Activated CD8-positive, alpha-beta T cell treated with anti-CD3 and anti-CD28 coated beads for 36 hours (primary cell): Measurements from ENCODE around the gene CAV1. TPM values are rescaled to one million over a fixed set of nuclear protein-coding genes. Genes with fewer than 3 reads are reported as not detected.

ENCODE experiments used
- ATAC-seq: fragments of 200-7000 bp; cut with Tn5 transposase; one replicate; pipeline ENCODE4 v1.10.0; 2021; ENCODE audit warnings: mild to moderate bottlenecking, moderate library complexity
- CTCF ChIA-PET: fragments of 350-600 bp; sonication (Branson Sonifier 250); formaldehyde crosslinking; loops from one replicate; lab custom pipeline; 2021; ENCODE audit warnings: antibody characterized with exemption; lab: Charles Lee
- POLR2A ChIA-PET: fragments of 350-600 bp; sonication (Branson Sonifier 250); formaldehyde crosslinking; loops from one replicate; lab custom pipeline; 2021; ENCODE audit warnings: antibody characterized with exemption; lab: Charles Lee
- DNase-seq: peaks from one replicate; pipeline ENCODE4 v3.0.0-alpha.2; 2020
- H3K27ac Mint-ChIP-seq: one replicate; pipeline ENCODE4 v1.8.0; 2021; ENCODE audit warnings: mild to moderate bottlenecking, mixed read lengths
- H3K27me3 Mint-ChIP-seq: one replicate; pipeline ENCODE4 v1.8.0; 2021; ENCODE audit warnings: mixed read lengths
- H3K36me3 Mint-ChIP-seq: one replicate; pipeline ENCODE4 v1.8.0; 2021; ENCODE audit warnings: low read depth, mixed read lengths
- H3K4me1 Mint-ChIP-seq: one replicate; pipeline ENCODE4 v1.8.0; 2021; ENCODE audit warnings: low read depth, mixed read lengths
- H3K4me3 Mint-ChIP-seq: one replicate; pipeline ENCODE4 v1.8.0; 2021; ENCODE audit warnings: mild to moderate bottlenecking, moderate library complexity, mixed read lengths
- H3K9me3 Mint-ChIP-seq: one replicate; pipeline ENCODE4 v1.8.0; 2021; ENCODE audit warnings: mixed read lengths
- CTCF ChIP-seq: fragments of 200-600 bp; IDR thresholded peaks from one replicate; pipeline ENCODE4 v1.8.0; 2022; ENCODE audit warnings: antibody characterized with exemption, mild to moderate bottlenecking
- intact Hi-C: fragments of 100-400 bp; cut with micrococcal nuclease; formaldehyde crosslinking; loops from one replicate; pipeline ENCODE4 v1.10.0; 2022
- total RNA-seq, 2 experiments: library from RNA; stranded (reverse); gene quantifications; one replicate each; pipeline ENCODE4 v1.2.3, GENCODE V29; 2021

The CAV1 gene
- total RNA-seq, 2 experiments from 2014 or later, result 0.18 to 0.74 TPM

GRCh38 chr7:116588641-116589594, 64.1 kb downstream of the CAV1 start:
- DNase-seq, result no peak
- Mint-ChIP-seq H3K27me3 (peaks cover 22% of the 10 kb centered on the region), H3K4me3 (no peak overlapping the region), H3K27ac (peak overlapping the region; percentile 61), H3K4me1 (peaks cover 26% of the 10 kb centered on the region), H3K36me3 (no peaks in the 10 kb centered on the region), H3K9me3 (no peaks in the 10 kb centered on the region)
- CTCF ChIA-PET, result interaction anchor here (0.6 to 2.3 kb wide), 24 partner anchors 8 to 455 kb away, joined by 3 to 19 read pairs (median 3); no protein-coding TSS in a partner anchor
- POLR2A ChIA-PET, result interaction anchor here (0.9 kb wide), 1 partner anchor 331 kb away, joined by 4 read pairs; no protein-coding TSS in a partner anchor
- peak; percentile 85 for TF ChIP-seq CTCF
- peak; percentile 21 for ATAC-seq
- intact Hi-C loops, result loop anchor here (1.0 to 10.0 kb wide), 4 partner anchors 62 to 416 kb away; partner anchors contain the start of gene CAV1

- no peak overlapping the region for H3K4me3 Mint-ChIP-seq
- TF ChIP-seq CTCF, result peak; percentile 80
- no peaks in the 10 kb centered on the region for H3K9me3 Mint-ChIP-seq
- H3K4me1 Mint-ChIP-seq, result peaks cover 22% of the 10 kb centered on the region
- no peaks in the 10 kb centered on the region for H3K36me3 Mint-ChIP-seq
- POLR2A ChIA-PET, result interaction anchor here (1.0 kb wide), 2 partner anchors 22 to 65 kb away, joined by 3 read pairs; no protein-coding TSS in a partner anchor
- H3K27me3 Mint-ChIP-seq, result peaks cover 32% of the 10 kb centered on the region
- no peak overlapping the region for H3K27ac Mint-ChIP-seq
- CTCF ChIA-PET, result interaction anchor here (0.6 to 4.0 kb wide), 44 partner anchors 10 to 452 kb away, joined by 3 to 53 read pairs (median 4); partner anchors contain the start of genes CAV1 and MET
- ATAC-seq (no peak), DNase-seq (no peak)
- intact Hi-C loops, result loop anchor here (2.0 to 5.0 kb wide), 2 partner anchors 196 to 217 kb away; no protein-coding TSS in a partner anchor
Measured at GRCh38 chr7:116591202-116592040, 66.6 kb downstream of the CAV1 start.

GRCh38 chr7:116592041-116592355, 67.2 kb downstream of the CAV1 start:
- intact Hi-C loops, result loop anchor here (2.0 to 5.0 kb wide), 2 partner anchors 195 to 217 kb away; no protein-coding TSS in a partner anchor
- DNase-seq, result no peak
- Mint-ChIP-seq H3K9me3 (no peaks in the 10 kb centered on the region), H3K27ac (no peak overlapping the region), H3K4me1 (peaks cover 22% of the 10 kb centered on the region), H3K4me3 (no peak overlapping the region), H3K27me3 (peaks cover 35% of the 10 kb centered on the region), H3K36me3 (no peaks in the 10 kb centered on the region)
- ChIA-PET POLR2A (interaction anchor here (1.0 kb wide), 1 partner anchor 23 kb away, joined by 3 read pairs; no protein-coding TSS in a partner anchor), CTCF (interaction anchor here (0.6 to 4.0 kb wide), 41 partner anchors 10 to 453 kb away, joined by 3 to 53 read pairs (median 4); partner anchors contain the start of genes CAV1 and MET)
- peak; percentile 14 for TF ChIP-seq CTCF
- no peak for ATAC-seq

GRCh38 chr7:116592445-116592844, 67.6 kb downstream of the CAV1 start:
- Mint-ChIP-seq H3K4me1 (peaks cover 22% of the 10 kb centered on the region), H3K27ac (no peak overlapping the region), H3K9me3 (no peaks in the 10 kb centered on the region), H3K36me3 (no peaks in the 10 kb centered on the region), H3K4me3 (no peak overlapping the region), H3K27me3 (peaks cover 35% of the 10 kb centered on the region)
- intact Hi-C loops, result loop anchor here (2.0 to 5.0 kb wide), 2 partner anchors 195 to 216 kb away; no protein-coding TSS in a partner anchor
- no peak for ATAC-seq
- ChIA-PET CTCF (interaction anchor here (0.6 to 4.0 kb wide), 35 partner anchors 10 to 454 kb away, joined by 3 to 53 read pairs (median 5); partner anchors contain the start of genes CAV1 and MET), POLR2A (interaction anchor here (1.0 kb wide), 1 partner anchor 23 kb away, joined by 3 read pairs; no protein-coding TSS in a partner anchor)
- TF ChIP-seq CTCF, result no peak
- DNase-seq, result no peak
